CD4-positive, alpha-beta T cell treated with Interleukin-21 for 1 hour (primary cell): ENCODE data around the gene IFI44.
A peak's percentile ranks its signal among the peaks of the same experiment; 100 is the strongest.

Experiments used
- DNase-seq: peaks from one replicate; pipeline ENCODE4 v3.0.0-alpha.2; 2020

The IFI44 gene, protein sequence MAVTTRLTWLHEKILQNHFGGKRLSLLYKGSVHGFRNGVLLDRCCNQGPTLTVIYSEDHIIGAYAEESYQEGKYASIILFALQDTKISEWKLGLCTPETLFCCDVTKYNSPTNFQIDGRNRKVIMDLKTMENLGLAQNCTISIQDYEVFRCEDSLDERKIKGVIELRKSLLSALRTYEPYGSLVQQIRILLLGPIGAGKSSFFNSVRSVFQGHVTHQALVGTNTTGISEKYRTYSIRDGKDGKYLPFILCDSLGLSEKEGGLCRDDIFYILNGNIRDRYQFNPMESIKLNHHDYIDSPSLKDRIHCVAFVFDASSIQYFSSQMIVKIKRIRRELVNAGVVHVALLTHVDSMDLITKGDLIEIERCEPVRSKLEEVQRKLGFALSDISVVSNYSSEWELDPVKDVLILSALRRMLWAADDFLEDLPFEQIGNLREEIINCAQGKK

GRCh38 chr1:78649628-78650027 is at the start of gene IFI44:
Gene IFI44 (plus strand): TSS chr1:78649831. CDS start chr1:78650196, 365 bp downstream.
- peak; percentile 81 for DNase-seq

- no peak for DNase-seq
Measured at GRCh38 chr1:78601068-78601467, 48.6 kb upstream of the IFI44 start.

- DNase-seq = no peak
Measured at GRCh38 chr1:78603206-78603605, 46.4 kb upstream of the IFI44 start.

DNA sequence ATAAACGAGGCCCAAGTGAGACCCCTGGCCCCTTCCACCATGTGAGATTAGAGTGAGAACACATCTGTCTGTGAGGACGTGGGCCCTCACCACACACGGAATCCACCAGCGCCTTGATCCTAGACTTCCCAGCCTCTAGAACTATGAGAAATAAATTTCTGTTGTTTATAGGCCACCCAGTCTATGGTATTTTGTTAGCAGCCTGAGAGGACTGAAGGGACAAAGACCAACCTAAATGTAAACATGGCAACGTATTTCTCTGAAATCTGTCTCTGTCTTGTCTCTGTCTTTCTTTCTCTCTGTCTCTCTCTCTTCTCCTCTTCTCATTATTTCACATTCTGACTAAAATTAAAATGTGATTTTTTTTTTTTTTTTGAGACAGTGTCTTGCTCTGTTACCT is 45.0 kb upstream of the IFI44 start:
- DNase-seq = no peak

DNA sequence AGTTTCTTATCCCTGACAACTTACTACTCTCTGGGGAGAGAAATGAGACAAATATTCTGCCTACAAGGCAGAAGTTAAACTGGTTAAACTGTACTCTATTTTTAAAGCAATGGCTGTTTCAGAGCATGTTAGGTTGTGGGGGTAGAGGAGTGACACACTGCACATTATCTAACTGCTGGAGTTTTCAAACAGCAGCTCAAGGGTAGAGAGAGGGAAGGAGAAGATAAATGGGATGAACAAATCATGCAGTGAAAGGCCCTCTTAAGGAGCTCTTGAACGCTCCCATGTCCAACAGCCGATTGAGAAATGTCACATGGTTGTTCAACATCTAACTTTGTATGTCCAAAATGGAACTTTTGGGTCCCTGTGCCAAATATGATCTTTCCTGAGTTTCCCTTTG is 43.4 kb upstream of the IFI44 start:
- no peak for DNase-seq

- DNase-seq = no peak
Measured at GRCh38 chr1:78607334-78607927, 42.2 kb upstream of the IFI44 start.

DNA sequence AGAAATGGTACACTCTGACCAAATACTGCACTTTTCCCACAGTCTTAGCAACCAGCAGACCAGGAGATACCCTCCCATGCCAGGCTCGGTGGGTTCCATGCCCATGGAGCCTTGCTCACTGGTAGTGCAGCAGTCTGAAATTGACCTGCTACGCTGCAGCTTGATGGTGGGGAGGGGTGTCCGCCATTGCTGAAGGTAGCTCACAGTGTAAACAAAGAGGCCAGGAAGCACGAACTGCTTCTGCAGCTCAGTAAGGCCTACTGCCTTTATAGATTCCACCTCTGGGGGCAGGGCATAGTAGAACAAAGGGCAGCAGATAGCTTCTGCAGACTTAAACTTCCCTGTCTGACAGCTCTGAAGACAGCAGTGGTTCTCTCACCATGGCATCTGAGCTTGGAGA is 41.7 kb upstream of the IFI44 start:
- no peak for DNase-seq

- DNase-seq = peak; percentile 85
Measured at GRCh38 chr1:78617615-78618026, 32.0 kb upstream of the IFI44 start.

- DNase-seq = no peak
Measured at GRCh38 chr1:78619032-78619431, 30.6 kb upstream of the IFI44 start.

GRCh38 chr1:78619446-78619802 is 30.2 kb upstream of the IFI44 start:
- DNase-seq = no peak

- peak; percentile 70 for DNase-seq
Measured at GRCh38 chr1:78619803-78620579, 29.6 kb upstream of the IFI44 start, which contains the start of gene IFI44L. Gene IFI44L (plus strand): TSS chr1:78620448. CDS start chr1:78627916, 7,468 bp downstream.

DNA sequence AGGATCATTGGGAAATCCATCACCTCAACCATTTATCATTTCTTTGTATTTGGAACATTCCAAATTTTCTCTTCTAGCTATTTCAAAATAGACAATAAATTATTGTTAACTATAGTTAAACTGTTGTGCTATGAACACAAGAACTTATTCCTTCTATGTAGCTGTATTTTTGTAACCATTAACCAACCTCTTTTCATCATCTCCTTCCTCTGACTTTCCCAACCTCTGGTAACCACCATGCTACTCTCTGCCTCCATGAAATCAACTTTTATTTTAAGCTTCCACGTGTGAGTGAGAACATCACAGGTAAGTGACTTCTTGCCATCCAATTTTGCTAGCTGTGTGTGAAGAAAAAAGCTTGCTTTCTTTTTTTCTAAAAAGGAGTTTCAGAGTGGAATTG is 29.0 kb upstream of the IFI44 start:
- DNase-seq = no peak

GRCh38 chr1:78622548-78622947 is 27.1 kb upstream of the IFI44 start:
- DNase-seq = no peak

DNA sequence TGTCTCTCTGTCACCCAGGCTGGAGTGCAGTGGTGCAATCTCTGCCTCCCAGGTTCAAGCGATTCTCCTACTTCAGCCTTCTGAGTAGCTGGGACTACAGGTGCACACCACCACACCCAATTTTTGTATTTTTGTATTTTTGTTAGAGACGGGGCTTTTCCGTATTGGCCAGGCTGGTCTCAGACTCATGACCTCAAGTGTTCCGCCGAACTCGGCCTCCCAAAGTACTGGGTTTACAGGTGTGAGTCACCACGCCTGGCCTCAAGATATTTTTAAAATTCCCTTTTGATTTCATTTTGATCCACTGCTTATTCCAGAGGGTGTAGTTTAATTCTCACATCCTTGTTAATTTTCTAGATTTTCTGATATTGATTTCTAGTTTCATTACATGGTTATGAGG is 25.6 kb upstream of the IFI44 start:
- DNase-seq = no peak

DNA sequence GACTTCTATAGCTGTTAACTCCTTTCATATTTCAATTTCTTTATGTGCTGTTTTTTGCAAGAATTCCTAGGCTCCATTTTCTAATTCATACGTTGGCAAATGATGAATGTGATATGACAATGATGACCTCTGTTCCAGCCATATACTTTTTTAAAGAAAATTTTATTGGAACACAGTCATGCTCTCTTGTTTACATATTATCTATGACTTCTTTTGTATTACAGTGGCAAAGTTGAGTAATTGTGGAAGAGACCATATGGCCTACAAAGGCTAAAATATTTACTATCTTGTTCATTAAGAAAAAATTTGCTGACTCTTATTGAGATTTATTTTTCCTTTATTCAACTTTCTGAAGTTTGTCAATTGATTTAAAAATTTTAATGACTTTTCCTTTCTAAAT is 22.3 kb upstream of the IFI44 start:
- no peak for DNase-seq

- DNase-seq = no peak
Measured at GRCh38 chr1:78630600-78630999, 19.0 kb upstream of the IFI44 start.

- no peak for DNase-seq
Measured at GRCh38 chr1:78633209-78633608, 16.4 kb upstream of the IFI44 start.

GRCh38 chr1:78640462-78640861 is 9.2 kb upstream of the IFI44 start:
- no peak for DNase-seq

DNA sequence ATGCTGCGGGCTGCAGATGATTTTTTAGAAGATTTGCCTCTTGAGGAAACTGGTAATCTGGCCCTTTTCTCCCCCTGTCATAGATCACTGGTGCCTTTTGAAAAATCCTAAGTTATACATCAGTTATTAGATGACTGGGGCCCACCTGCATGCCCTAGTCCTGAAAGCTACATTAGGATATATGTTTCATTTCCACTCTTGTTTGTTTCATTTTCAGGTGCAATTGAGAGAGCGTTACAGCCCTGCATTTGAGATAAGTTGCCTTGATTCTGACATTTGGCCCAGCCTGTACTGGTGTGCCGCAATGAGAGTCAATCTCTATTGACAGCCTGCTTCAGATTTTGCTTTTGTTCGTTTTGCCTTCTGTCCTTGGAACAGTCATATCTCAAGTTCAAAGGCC is 8.1 kb upstream of the IFI44 start:
- no peak for DNase-seq

GRCh38 chr1:78645723-78646122 is 3.9 kb upstream of the IFI44 start:
- peak; percentile 53 for DNase-seq

DNA sequence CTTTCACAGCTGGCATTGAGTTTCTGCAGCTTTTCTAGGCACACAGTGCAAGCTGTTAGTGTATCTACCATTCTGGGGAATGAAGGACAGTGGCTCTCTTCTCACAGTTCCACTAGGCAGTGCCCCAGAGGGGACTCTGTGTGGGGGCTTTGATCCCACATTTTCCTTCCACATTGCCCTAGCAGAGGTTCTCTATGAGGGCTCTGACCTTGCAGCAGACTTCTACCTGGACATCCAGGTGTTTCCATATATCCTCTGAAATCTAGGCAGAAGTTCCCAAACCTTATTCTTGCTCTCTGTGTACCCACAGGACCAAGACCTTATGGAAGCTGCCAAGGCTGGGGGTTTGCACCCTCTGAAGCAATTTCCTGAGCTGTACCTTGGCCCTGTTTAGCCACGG is 2.4 kb upstream of the IFI44 start:
- DNase-seq = no peak

DNA sequence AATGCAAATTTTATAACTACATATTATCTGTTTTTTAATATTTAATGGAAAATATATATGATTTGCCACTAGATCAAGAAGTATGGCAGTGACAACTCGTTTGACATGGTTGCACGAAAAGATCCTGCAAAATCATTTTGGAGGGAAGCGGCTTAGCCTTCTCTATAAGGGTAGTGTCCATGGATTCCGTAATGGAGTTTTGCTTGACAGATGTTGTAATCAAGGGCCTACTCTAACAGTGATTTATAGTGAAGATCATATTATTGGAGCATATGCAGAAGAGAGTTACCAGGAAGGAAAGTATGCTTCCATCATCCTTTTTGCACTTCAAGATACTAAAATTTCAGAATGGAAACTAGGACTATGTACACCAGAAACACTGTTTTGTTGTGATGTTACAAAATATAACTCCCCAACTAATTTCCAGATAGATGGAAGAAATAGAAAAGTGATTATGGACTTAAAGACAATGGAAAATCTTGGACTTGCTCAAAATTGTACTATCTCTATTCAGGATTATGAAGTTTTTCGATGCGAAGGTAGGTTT is 556 bp downstream of the IFI44 start:
- DNase-seq = peak; percentile 20

- DNase-seq = peak; percentile 48
Measured at GRCh38 chr1:78651241-78651640, 1.6 kb downstream of the IFI44 start.
